ENCODE measurements around the gene SNX27.

GRCh38 chr1:151715726-151716404 lies 104.0 kb downstream of the SNX27 start:
- TF ChIP-seq CTCF (IDR thresholded peaks at IDR 0.05) = no peak
- no peak for TF ChIP-seq POLR2AphosphoS5 (IDR thresholded peaks at IDR 0.05)
- TF ChIP-seq EP300 (IDR thresholded peaks at IDR 0.05) = no peak
- TF ChIP-seq POLR2A (IDR thresholded peaks at IDR 0.05) = no peak
